ENCODE data around the gene SIRT3. TPM values are rescaled to one million over a fixed set of nuclear protein-coding genes. Genes with fewer than 3 reads are reported as not detected.
A peak's percentile ranks its signal among the peaks of the same experiment; 100 is the strongest.

Gene SIRT3
- total RNA-seq (10 to 100 TPM; 33.6 to 33.7 TPM), polyA plus RNA-seq (10 to 100 TPM in 2 of 3 donors, 1 to 10 TPM in 1; 6.5 to 14.6 (median 10.9) TPM), total RNA-seq (13.8 to 29.8 (median 22.1) reads per million in 6 experiments)

GRCh38 chr11:235997-236773, at the start of gene SIRT3:
SIRT3 (minus strand) TSS chr11:236342; CDS start chr11:236328, 14 bp downstream.
- Mint-ChIP-seq H3K27me3 (no peaks in the 10 kb centered on the region), H3K4me3 (peak within 1 kb of the TSS; percentile 93 to 99 (median 98)), H3K27ac (peak within 1 kb of the TSS; percentile 89 to 100 (median 100)), H3K4me1 (peaks cover 14 to 52% (median 41%) of the 10 kb centered on the region in 4 donors), H3K9me3 (no peaks in the 10 kb centered on the region), H3K36me3 (peaks cover 4 to 31% (median 5%) of the 10 kb centered on the region in 3 donors)
- peak; percentile 85 to 87 for ATAC-seq
- DNase-seq, result peak; percentile 82 to 92 (median 87)
- POLR2A ChIA-PET, result interaction anchor here (1.2 to 6.3 kb wide), 10 partner anchors 10 to 171 kb away, joined by 3 to 76 read pairs (median 7); partner anchors contain the start of genes BET1L, NLRP6, PGGHG and RIC8A

DNA sequence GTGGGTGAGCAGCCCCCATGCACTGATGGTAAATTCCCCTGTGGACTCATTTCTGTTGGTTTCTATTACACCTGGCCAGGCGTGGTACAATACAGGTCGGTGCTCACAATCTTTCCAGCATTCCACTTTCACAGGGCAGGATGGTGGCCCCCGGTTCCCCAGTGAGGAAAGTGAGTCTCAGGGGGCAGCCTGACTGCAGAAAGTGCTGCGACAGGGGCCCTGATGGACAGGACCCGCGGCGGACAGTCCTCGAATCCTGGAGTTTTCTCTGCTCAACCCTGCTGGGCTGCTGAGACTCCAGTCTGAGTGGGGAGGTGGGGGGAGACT, 49.7 kb upstream of the SIRT3 start:
- H3K36me3 Mint-ChIP-seq, result peaks cover 0 to 12% (median 0%) of the 10 kb centered on the region in 3 donors
- peak in 1 of 10 donors; percentile 13 for DNase-seq

GRCh38 chr11:285021-285893, 49.1 kb upstream of the SIRT3 start:
- Mint-ChIP-seq H3K9me3 (no peaks in the 10 kb centered on the region), H3K36me3 (peaks cover 0 to 11% (median 0%) of the 10 kb centered on the region in 3 donors), H3K4me3 (peak overlapping the region in 7 of 10 donors; percentile 24 to 93 (median 54)), H3K4me1 (peaks cover 32 to 69% (median 55%) of the 10 kb centered on the region in 4 donors), H3K27me3 (peaks cover 0 to 12% (median 0%) of the 10 kb centered on the region in 5 donors), H3K27ac (peak overlapping the region; percentile 35 to 99 (median 94))
- ATAC-seq, result no peak
- POLR2A ChIA-PET, result interaction anchor here (0.6 to 21.0 kb wide), 9 partner anchors 1 to 70 kb away, joined by 3 to 863 read pairs (median 22); partner anchors contain the start of genes IFITM1, IFITM5, NLRP6 and PGGHG
- peak in 2 of 10 donors; percentile 0 to 14 for DNase-seq

More for the DNA sequence above, 49.7 kb upstream of the SIRT3 start:
- peaks cover 0 to 12% (median 0%) of the 10 kb centered on the region in 5 donors for H3K27me3 Mint-ChIP-seq
- H3K4me3 Mint-ChIP-seq, result peak overlapping the region in 6 of 10 donors; percentile 26 to 99 (median 47)
- no peak for ATAC-seq
- H3K4me1 Mint-ChIP-seq, result peaks cover 35 to 75% (median 56%) of the 10 kb centered on the region in 4 donors
- POLR2A ChIA-PET, result interaction anchor here (0.6 to 21.0 kb wide), 10 partner anchors 1 to 79 kb away, joined by 3 to 863 read pairs (median 56); partner anchors contain the start of genes BET1L, IFITM1, IFITM2 and IFITM5
- peak overlapping the region; percentile 51 to 99 (median 98) for H3K27ac Mint-ChIP-seq
- H3K9me3 Mint-ChIP-seq, result no peaks in the 10 kb centered on the region

GRCh38 chr11:284105-285020, 48.2 kb upstream of the SIRT3 start:
- Mint-ChIP-seq H3K4me1 (peaks cover 26 to 60% (median 49%) of the 10 kb centered on the region in 4 donors), H3K27ac (peak overlapping the region in 9 of 10 donors; percentile 63 to 96 (median 94)), H3K27me3 (peaks cover 0 to 13% (median 0%) of the 10 kb centered on the region in 5 donors), H3K4me3 (peak overlapping the region; percentile 82 to 95 (median 93)), H3K9me3 (no peaks in the 10 kb centered on the region), H3K36me3 (peaks cover 0 to 11% (median 0%) of the 10 kb centered on the region in 3 donors)
- ATAC-seq (no peak), DNase-seq (peak in 2 of 10 donors; percentile 1 to 15)
- POLR2A ChIA-PET, result interaction anchor here (0.7 to 21.0 kb wide), 14 partner anchors 2 to 130 kb away, joined by 3 to 863 read pairs (median 14); partner anchors contain the start of genes BET1L, IFITM1, IFITM5 and NLRP6

DNA sequence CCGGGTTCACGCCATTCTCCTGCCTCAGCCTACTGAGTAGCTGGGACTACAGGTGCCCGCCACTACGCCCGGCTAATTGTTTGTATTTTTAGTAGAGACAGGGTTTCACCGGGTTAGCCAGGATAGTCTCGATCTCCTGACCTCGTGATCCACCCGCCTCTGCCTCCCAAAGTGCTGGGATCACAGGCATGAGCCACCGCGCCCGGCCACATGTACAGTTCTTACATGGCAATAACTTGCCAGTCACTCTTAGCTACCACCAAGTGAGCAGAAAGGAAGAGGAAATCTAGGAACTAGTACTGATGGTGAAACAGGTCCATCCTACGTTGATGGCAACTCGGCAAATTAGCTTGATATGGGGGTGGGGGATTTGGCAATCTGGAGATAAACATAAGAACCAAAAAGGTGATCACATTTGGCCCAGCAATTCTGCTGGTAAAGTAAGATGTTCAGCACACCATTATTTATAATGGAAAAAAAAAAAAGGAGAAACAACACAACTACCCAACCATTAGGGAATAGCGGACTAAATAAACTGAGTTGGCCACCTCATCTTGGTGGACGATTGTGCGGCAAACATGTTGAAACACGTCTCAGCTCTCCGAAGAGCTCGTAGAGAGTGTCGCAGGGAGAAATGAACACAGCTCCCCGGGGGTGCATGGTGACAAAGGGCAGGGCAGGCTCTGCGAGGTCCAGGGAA, 47.4 kb upstream of the SIRT3 start:
- Mint-ChIP-seq H3K9me3 (no peaks in the 10 kb centered on the region), H3K4me1 (peaks cover 27 to 62% (median 52%) of the 10 kb centered on the region in 4 donors), H3K4me3 (peak overlapping the region; percentile 82 to 95 (median 93)), H3K27ac (peak overlapping the region; percentile 59 to 96 (median 94)), H3K27me3 (peaks cover 0 to 14% (median 0%) of the 10 kb centered on the region in 5 donors), H3K36me3 (peaks cover 0 to 11% (median 0%) of the 10 kb centered on the region in 3 donors)
- no peak for ATAC-seq
- peak in 3 of 10 donors; percentile 6 to 25 (median 15) for DNase-seq
- POLR2A ChIA-PET, result interaction anchor here (0.6 to 21.0 kb wide), 18 partner anchors 3 to 131 kb away, joined by 3 to 863 read pairs (median 8); partner anchors contain the start of genes BET1L, IFITM1, IFITM5 and NLRP6

GRCh38 chr11:282630-283360, 46.7 kb upstream of the SIRT3 start:
- POLR2A ChIA-PET, result interaction anchor here (0.6 to 21.0 kb wide), 16 partner anchors 4 to 123 kb away, joined by 3 to 863 read pairs (median 8); partner anchors contain the start of genes BET1L, IFITM1, IFITM5 and NLRP6
- Mint-ChIP-seq H3K36me3 (peaks cover 0 to 11% (median 0%) of the 10 kb centered on the region in 3 donors), H3K4me3 (peak overlapping the region; percentile 82 to 95 (median 93)), H3K27ac (peak overlapping the region; percentile 59 to 96 (median 94)), H3K9me3 (no peaks in the 10 kb centered on the region), H3K4me1 (peaks cover 28 to 66% (median 55%) of the 10 kb centered on the region in 4 donors), H3K27me3 (peaks cover 0 to 14% (median 0%) of the 10 kb centered on the region in 5 donors)
- DNase-seq, result peak in 1 of 10 donors; percentile 14
- no peak for ATAC-seq

GRCh38 chr11:282171-282570, 46.0 kb upstream of the SIRT3 start:
- H3K27ac Mint-ChIP-seq, result peak overlapping the region; percentile 59 to 96 (median 94)
- peaks cover 0 to 11% (median 0%) of the 10 kb centered on the region in 3 donors for H3K36me3 Mint-ChIP-seq
- peaks cover 0 to 2% (median 0%) of the 10 kb centered on the region in 9 donors for H3K9me3 Mint-ChIP-seq
- H3K4me1 Mint-ChIP-seq, result peaks cover 29 to 67% (median 59%) of the 10 kb centered on the region in 4 donors
- peaks cover 0 to 14% (median 0%) of the 10 kb centered on the region in 5 donors for H3K27me3 Mint-ChIP-seq
- DNase-seq (peak in 1 of 10 donors; percentile 11), ATAC-seq (no peak)
- H3K4me3 Mint-ChIP-seq, result peak overlapping the region; percentile 82 to 95 (median 93)
- POLR2A ChIA-PET, result interaction anchor here (0.6 to 21.0 kb wide), 12 partner anchors 5 to 275 kb away, joined by 3 to 863 read pairs (median 26); partner anchors contain the start of genes BET1L, IFITM1, IFITM5 and NLRP6

GRCh38 chr11:281486-282161, 45.5 kb upstream of the SIRT3 start:
- DNase-seq, result peak in 2 of 10 donors; percentile 1 to 28
- H3K4me1 Mint-ChIP-seq, result peaks cover 25 to 67% (median 55%) of the 10 kb centered on the region in 4 donors
- H3K36me3 Mint-ChIP-seq, result peaks cover 0 to 12% (median under 1%) of the 10 kb centered on the region in 3 donors
- POLR2A ChIA-PET, result interaction anchor here (0.6 to 21.0 kb wide), 17 partner anchors 5 to 276 kb away, joined by 3 to 863 read pairs (median 15); partner anchors contain the start of genes BET1L, IFITM1, IFITM5 and NLRP6
- peak overlapping the region; percentile 82 to 95 (median 93) for H3K4me3 Mint-ChIP-seq
- ATAC-seq, result peak; percentile 3 to 17
- H3K27ac Mint-ChIP-seq, result peak overlapping the region; percentile 76 to 96 (median 94)
- peaks cover 0 to 14% (median 0%) of the 10 kb centered on the region in 5 donors for H3K27me3 Mint-ChIP-seq
- peaks cover 0 to 6% (median 0%) of the 10 kb centered on the region in 9 donors for H3K9me3 Mint-ChIP-seq
